GM12872 (cell line): ENCODE results near the gene TMEM132A.
A peak's percentile ranks its signal among the peaks of the same experiment; 100 is the strongest.

ENCODE experiments used
- CTCF ChIP-seq: IDR thresholded peaks from 3 replicates; pipeline ENCODE4 v1.5.1; 2011; ENCODE audit warnings: low read depth, mild to moderate bottlenecking, low read length, moderate library complexity; ENCODE audit not compliant: insufficient read depth

The TMEM132A gene

GRCh38 chr11:60918939-60919265, 5.4 kb upstream of the TMEM132A start:
- TF ChIP-seq CTCF, result 0 out of 3 replicates have a peak, but pooled peaks have one; percentile 7

- no peak for TF ChIP-seq CTCF
Observed at GRCh38 chr11:60919320-60919719, 4.9 kb upstream of the TMEM132A start.

GRCh38 chr11:60919956-60920355, 4.3 kb upstream of the TMEM132A start:
- no peak for TF ChIP-seq CTCF

GRCh38 chr11:60921259-60921658, 3.0 kb upstream of the TMEM132A start:
- TF ChIP-seq CTCF, result no peak

GRCh38 chr11:60921777-60922335, 2.4 kb upstream of the TMEM132A start:
- no peak for TF ChIP-seq CTCF

GRCh38 chr11:60922906-60923305, 1.4 kb upstream of the TMEM132A start:
- TF ChIP-seq CTCF, result no peak

GRCh38 chr11:60923326-60923725, 934 bp upstream of the TMEM132A start:
- no peak for TF ChIP-seq CTCF

GRCh38 chr11:60923800-60924109, 505 bp upstream of the TMEM132A start:
- TF ChIP-seq CTCF, result no peak
